HepG2 (cell line): ENCODE measurements around the gene LRRC40. TPM values are rescaled to one million over a fixed set of nuclear protein-coding genes. Genes with fewer than 3 reads are reported as not detected.
A peak's percentile ranks its signal among the peaks of the same experiment; 100 is the strongest.

Experiments
- MTA3 ChIP-seq: sonication (generic); formaldehyde crosslinking; IDR thresholded peaks from 2 replicates; pipeline ENCODE4 v1.4.0; 2020; ENCODE audit warnings: missing genetic modification reagents
- RFX5 ChIP-seq: IDR thresholded peaks from 2 replicates; pipeline ENCODE4 v1.6.1; 2011; ENCODE audit warnings: low read depth, low read length, improper control_type of control experiment
- ZBTB42 ChIP-seq: sonication (generic); formaldehyde crosslinking; IDR thresholded peaks from 2 replicates; pipeline ENCODE4 v1.5.0; 2020; ENCODE audit warnings: mild to moderate bottlenecking, missing genetic modification reagents
- ZFP37 ChIP-seq: sonication (generic); formaldehyde crosslinking; IDR thresholded peaks from 2 replicates; pipeline ENCODE4 v1.4.0; 2020; ENCODE audit warnings: missing genetic modification reagents, borderline replicate concordance
- ZNF205 ChIP-seq: IDR thresholded peaks from 2 replicates; pipeline ENCODE4 v1.6.1; 2018; ENCODE audit warnings: missing biosample characterization, missing genetic modification reagents
- ZNF317 ChIP-seq: sonication (generic); formaldehyde crosslinking; IDR thresholded peaks from 2 replicates; pipeline ENCODE4 v1.5.0; 2020; ENCODE audit warnings: mild to moderate bottlenecking, missing genetic modification reagents
- ZNF546 ChIP-seq: sonication (generic); formaldehyde crosslinking; conservative IDR thresholded peaks from 2 replicates; pipeline ENCODE4 v1.8.1; 2023; ENCODE audit warnings: mild to moderate bottlenecking, missing genetic modification reagents
- ZNF768 ChIP-seq: sonication (generic); formaldehyde crosslinking; IDR thresholded peaks from 2 replicates; pipeline ENCODE4 v1.4.0; 2020; ENCODE audit warnings: missing genetic modification reagents
- ZSCAN31 ChIP-seq: sonication (generic); formaldehyde crosslinking; IDR thresholded peaks from 2 replicates; pipeline ENCODE4 v1.5.0; 2020; ENCODE audit warnings: low read depth, mild to moderate bottlenecking, missing genetic modification reagents
- polyA plus RNA-seq, 8 experiments: library from polyadenylated mRNA; depleted of rRNA in 3 of 8; stranded (reverse) in 7 of 8; unstranded in 1 of 8; fragments of >200 nt; fragmentation: Illumina TruSeq in 4 of 8; extraction: Trizol in 4 of 8; gene quantifications; 2 replicates each; pipeline versions ENCODE4 v1.2.1 to v1.2.3, GENCODE V29; 2011 to 2016; ENCODE audit warnings: low read depth in 4 of 8, missing spikeins in 1 of 8, mixed read lengths in 1 of 8; ENCODE audit not compliant: insufficient read depth in 1 of 8
- total RNA-seq, 5 experiments: library from RNA; depleted of rRNA; stranded (reverse); fragments of >200 nt; fragmentation: Illumina TruSeq; extraction: Trizol; gene quantifications; 2 replicates each; pipeline ENCODE4 v1.2.3, GENCODE V29; 2016; ENCODE audit warnings: low read depth in 1 of 5
- TF ChIP-seq, protein P1 (sequence below): sonication (generic); formaldehyde crosslinking; IDR thresholded peaks from 2 replicates; pipeline ENCODE4 v1.4.0; 2020; ENCODE audit warnings: mild to moderate bottlenecking, missing genetic modification reagents
- TF ChIP-seq, protein P2 (sequence below): sonication (generic); formaldehyde crosslinking; IDR thresholded peaks from 2 replicates; pipeline ENCODE4 v1.4.0; 2020; ENCODE audit warnings: missing genetic modification reagents
- TF ChIP-seq, protein P3 (sequence below): IDR thresholded peaks from 2 replicates; pipeline ENCODE4 v1.6.1; 2018; ENCODE audit warnings: missing genetic modification reagents
- TF ChIP-seq, protein P4 (sequence below): sonication (generic); formaldehyde crosslinking; IDR thresholded peaks from 2 replicates; pipeline ENCODE4 v1.4.0; 2020; ENCODE audit warnings: missing genetic modification reagents
- TF ChIP-seq, protein P5 (sequence below), 2 experiments: IDR thresholded peaks; 2 replicates each; pipeline ENCODE4 v1.6.1; 2011 to 2012; ENCODE audit warnings: low read length in 2 of 2, borderline replicate concordance in 1 of 2, low read depth in 1 of 2, mild to moderate bottlenecking in 1 of 2, moderate library complexity in 1 of 2

Gene LRRC40
- total and polyA plus RNA-seq, 2 of the 13 experiments (the other 11 are each of a cell fraction or from before 2014, with no cell fraction given): 10.3 to 32.7 TPM

DNA sequence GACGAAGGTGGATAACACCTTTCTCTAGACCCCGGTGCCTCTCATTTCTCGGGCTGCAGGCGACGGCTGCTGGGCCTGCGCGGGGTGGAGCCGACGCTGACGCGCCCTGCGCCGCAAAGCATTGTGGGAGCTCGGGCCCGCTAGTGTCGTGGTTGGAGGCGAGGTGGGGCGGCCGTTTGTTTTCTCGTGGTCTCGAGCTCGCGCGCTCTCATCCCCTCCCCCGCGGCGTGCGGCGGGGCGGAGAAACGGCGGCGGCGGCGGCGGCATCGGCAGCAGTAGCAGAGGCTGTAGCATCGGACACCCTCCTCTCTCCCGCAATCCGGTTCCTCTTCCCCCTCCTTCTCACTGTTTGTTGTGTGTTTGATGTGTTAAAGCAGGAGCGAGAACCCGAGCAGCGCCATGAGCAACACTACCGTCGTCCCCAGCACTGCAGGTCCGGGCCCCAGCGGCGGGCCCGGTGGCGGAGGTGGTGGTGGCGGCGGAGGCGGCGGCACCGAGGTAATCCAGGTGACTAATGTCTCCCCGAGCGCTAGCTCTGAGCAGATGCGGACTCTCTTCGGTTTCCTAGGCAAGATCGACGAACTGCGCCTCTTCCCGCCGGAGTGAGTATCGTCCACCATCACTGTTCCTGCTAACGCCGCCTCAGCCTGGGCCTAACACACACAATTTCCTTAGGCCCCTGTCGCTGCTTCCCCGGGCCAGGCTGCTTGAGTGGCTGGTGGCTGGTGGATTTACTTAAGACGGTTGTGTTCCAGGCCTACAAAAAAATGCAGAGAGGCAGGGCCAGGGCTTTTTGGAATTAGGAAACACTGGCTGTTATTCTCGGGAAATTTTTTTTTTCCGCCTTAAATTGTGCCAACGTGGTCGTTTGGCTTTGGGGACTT, 16.1 kb upstream of the LRRC40 start, which contains the start of gene SRSF11 (continued):
- TF ChIP-seq, protein P1, sequence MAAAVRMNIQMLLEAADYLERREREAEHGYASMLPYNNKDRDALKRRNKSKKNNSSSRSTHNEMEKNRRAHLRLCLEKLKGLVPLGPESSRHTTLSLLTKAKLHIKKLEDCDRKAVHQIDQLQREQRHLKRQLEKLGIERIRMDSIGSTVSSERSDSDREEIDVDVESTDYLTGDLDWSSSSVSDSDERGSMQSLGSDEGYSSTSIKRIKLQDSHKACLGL (CRISPR knock-in tag): peak; percentile 52; the same call in 1 of the 2 replicates
- 0 out of 2 replicates have a peak, but pooled peaks have one; percentile 54 for TF ChIP-seq ZNF546 (CRISPR knock-in tag)
- TF ChIP-seq, protein P2, sequence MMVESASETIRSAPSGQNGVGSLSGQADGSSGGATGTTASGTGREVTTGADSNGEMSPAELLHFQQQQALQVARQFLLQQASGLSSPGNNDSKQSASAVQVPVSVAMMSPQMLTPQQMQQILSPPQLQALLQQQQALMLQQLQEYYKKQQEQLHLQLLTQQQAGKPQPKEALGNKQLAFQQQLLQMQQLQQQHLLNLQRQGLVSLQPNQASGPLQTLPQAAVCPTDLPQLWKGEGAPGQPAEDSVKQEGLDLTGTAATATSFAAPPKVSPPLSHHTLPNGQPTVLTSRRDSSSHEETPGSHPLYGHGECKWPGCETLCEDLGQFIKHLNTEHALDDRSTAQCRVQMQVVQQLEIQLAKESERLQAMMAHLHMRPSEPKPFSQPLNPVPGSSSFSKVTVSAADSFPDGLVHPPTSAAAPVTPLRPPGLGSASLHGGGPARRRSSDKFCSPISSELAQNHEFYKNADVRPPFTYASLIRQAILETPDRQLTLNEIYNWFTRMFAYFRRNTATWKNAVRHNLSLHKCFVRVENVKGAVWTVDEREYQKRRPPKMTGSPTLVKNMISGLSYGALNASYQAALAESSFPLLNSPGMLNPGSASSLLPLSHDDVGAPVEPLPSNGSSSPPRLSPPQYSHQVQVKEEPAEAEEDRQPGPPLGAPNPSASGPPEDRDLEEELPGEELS (CRISPR knock-in tag): peak; percentile 54
- TF ChIP-seq ZNF768 (CRISPR knock-in tag): peak; percentile 44; the same call in 1 of the 2 replicates
- TF ChIP-seq, protein P3, sequence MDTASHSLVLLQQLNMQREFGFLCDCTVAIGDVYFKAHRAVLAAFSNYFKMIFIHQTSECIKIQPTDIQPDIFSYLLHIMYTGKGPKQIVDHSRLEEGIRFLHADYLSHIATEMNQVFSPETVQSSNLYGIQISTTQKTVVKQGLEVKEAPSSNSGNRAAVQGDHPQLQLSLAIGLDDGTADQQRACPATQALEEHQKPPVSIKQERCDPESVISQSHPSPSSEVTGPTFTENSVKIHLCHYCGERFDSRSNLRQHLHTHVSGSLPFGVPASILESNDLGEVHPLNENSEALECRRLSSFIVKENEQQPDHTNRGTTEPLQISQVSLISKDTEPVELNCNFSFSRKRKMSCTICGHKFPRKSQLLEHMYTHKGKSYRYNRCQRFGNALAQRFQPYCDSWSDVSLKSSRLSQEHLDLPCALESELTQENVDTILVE (CRISPR knock-in tag): peak; percentile 88; the same call in 1 of the 2 replicates
- no peak; the same call in 1 of the 2 replicates for TF ChIP-seq ZNF317 (CRISPR knock-in tag)
- no peak for TF ChIP-seq ZBTB42 (CRISPR knock-in tag)
- TF ChIP-seq, protein P4, sequence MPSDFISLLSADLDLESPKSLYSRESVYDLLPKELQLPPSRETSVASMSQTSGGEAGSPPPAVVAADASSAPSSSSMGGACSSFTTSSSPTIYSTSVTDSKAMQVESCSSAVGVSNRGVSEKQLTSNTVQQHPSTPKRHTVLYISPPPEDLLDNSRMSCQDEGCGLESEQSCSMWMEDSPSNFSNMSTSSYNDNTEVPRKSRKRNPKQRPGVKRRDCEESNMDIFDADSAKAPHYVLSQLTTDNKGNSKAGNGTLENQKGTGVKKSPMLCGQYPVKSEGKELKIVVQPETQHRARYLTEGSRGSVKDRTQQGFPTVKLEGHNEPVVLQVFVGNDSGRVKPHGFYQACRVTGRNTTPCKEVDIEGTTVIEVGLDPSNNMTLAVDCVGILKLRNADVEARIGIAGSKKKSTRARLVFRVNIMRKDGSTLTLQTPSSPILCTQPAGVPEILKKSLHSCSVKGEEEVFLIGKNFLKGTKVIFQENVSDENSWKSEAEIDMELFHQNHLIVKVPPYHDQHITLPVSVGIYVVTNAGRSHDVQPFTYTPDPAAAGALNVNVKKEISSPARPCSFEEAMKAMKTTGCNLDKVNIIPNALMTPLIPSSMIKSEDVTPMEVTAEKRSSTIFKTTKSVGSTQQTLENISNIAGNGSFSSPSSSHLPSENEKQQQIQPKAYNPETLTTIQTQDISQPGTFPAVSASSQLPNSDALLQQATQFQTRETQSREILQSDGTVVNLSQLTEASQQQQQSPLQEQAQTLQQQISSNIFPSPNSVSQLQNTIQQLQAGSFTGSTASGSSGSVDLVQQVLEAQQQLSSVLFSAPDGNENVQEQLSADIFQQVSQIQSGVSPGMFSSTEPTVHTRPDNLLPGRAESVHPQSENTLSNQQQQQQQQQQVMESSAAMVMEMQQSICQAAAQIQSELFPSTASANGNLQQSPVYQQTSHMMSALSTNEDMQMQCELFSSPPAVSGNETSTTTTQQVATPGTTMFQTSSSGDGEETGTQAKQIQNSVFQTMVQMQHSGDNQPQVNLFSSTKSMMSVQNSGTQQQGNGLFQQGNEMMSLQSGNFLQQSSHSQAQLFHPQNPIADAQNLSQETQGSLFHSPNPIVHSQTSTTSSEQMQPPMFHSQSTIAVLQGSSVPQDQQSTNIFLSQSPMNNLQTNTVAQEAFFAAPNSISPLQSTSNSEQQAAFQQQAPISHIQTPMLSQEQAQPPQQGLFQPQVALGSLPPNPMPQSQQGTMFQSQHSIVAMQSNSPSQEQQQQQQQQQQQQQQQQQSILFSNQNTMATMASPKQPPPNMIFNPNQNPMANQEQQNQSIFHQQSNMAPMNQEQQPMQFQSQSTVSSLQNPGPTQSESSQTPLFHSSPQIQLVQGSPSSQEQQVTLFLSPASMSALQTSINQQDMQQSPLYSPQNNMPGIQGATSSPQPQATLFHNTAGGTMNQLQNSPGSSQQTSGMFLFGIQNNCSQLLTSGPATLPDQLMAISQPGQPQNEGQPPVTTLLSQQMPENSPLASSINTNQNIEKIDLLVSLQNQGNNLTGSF: no peak; the same call in 1 of the 2 replicates
- peak; percentile 42; the same call in 1 of the 2 replicates for TF ChIP-seq ZFP37 (CRISPR knock-in tag)
- TF ChIP-seq, protein P5, sequence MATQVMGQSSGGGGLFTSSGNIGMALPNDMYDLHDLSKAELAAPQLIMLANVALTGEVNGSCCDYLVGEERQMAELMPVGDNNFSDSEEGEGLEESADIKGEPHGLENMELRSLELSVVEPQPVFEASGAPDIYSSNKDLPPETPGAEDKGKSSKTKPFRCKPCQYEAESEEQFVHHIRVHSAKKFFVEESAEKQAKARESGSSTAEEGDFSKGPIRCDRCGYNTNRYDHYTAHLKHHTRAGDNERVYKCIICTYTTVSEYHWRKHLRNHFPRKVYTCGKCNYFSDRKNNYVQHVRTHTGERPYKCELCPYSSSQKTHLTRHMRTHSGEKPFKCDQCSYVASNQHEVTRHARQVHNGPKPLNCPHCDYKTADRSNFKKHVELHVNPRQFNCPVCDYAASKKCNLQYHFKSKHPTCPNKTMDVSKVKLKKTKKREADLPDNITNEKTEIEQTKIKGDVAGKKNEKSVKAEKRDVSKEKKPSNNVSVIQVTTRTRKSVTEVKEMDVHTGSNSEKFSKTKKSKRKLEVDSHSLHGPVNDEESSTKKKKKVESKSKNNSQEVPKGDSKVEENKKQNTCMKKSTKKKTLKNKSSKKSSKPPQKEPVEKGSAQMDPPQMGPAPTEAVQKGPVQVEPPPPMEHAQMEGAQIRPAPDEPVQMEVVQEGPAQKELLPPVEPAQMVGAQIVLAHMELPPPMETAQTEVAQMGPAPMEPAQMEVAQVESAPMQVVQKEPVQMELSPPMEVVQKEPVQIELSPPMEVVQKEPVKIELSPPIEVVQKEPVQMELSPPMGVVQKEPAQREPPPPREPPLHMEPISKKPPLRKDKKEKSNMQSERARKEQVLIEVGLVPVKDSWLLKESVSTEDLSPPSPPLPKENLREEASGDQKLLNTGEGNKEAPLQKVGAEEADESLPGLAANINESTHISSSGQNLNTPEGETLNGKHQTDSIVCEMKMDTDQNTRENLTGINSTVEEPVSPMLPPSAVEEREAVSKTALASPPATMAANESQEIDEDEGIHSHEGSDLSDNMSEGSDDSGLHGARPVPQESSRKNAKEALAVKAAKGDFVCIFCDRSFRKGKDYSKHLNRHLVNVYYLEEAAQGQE (IDR thresholded peaks at IDR 0.05; ENCODE audit: borderline replicate concordance in 1 of 2, low read depth in 1 of 2, low read length in 2 of 2): no peak; a peak in 1 of 4 replicates
- peak; percentile 60; the same call in 1 of the 2 replicates for TF ChIP-seq ZSCAN31 (CRISPR knock-in tag)
- no peak for TF ChIP-seq MTA3 (CRISPR knock-in tag)
- no peak for TF ChIP-seq RFX5
- TF ChIP-seq ZNF205 (CRISPR knock-in tag): 0 out of 2 replicates have a peak, but pooled peaks have one; percentile 25
